BLaER1 (cell line): Measurements from ENCODE around the gene TMEM151A.
"Not testable (repeated sequence)": the region's sequence is repeated elsewhere in the genome, so short reads cannot be mapped to it uniquely, and the experiment has no call there.

ENCODE experiments used
- H3K27ac ChIP-seq: shearing (Covaris generic); formaldehyde crosslinking; 2 replicates; pipeline ENCODE4 v1.8.1; 2022
- H3K27me3 ChIP-seq: shearing (Covaris generic); formaldehyde crosslinking; 2 replicates; pipeline ENCODE4 v1.8.1; 2022
- H3K36me3 ChIP-seq: shearing (Covaris generic); formaldehyde crosslinking; 2 replicates; pipeline ENCODE4 v1.8.1; 2022
- H3K4me1 ChIP-seq: shearing (Covaris generic); formaldehyde crosslinking; 2 replicates; pipeline ENCODE4 v1.8.1; 2022
- H3K4me2 ChIP-seq: shearing (Covaris generic); formaldehyde crosslinking; 2 replicates; pipeline ENCODE4 v1.8.1; 2022
- H3K4me3 ChIP-seq: shearing (Covaris generic); formaldehyde crosslinking; 2 replicates; pipeline ENCODE4 v1.8.1; 2022
- H3K9ac ChIP-seq: shearing (Covaris generic); formaldehyde crosslinking; 2 replicates; pipeline ENCODE4 v1.8.1; 2022
- H3K9me3 ChIP-seq: shearing (Covaris generic); formaldehyde crosslinking; 2 replicates; pipeline ENCODE4 v1.8.1; 2022
- H4K20me1 ChIP-seq: shearing (Covaris generic); formaldehyde crosslinking; 2 replicates; pipeline ENCODE4 v1.8.1; 2022
- Cebpa-rat ChIP-seq: shearing (Covaris generic); IDR thresholded peaks from 2 replicates; pipeline ENCODE4 v1.8.1; 2022

The TMEM151A gene

GRCh38 chr11:66275984-66276612 is 15.6 kb upstream of the TMEM151A start:
- peaks cover 54% of the 10 kb centered on the region for H3K36me3 ChIP-seq
- H3K9me3 ChIP-seq = no peaks in the 10 kb centered on the region
- TF ChIP-seq Cebpa-rat = no peak
- H3K9ac ChIP-seq = no peak overlapping the region
- peaks cover 84% of the 10 kb centered on the region for H4K20me1 ChIP-seq
- H3K4me2 ChIP-seq = peak overlapping the region; percentile 52
- no peaks in the 10 kb centered on the region for H3K27me3 ChIP-seq
- H3K27ac ChIP-seq = no peak overlapping the region
- peaks cover 49% of the 10 kb centered on the region for H3K4me1 ChIP-seq
- no peak overlapping the region for H3K4me3 ChIP-seq

GRCh38 chr11:66276619-66277018 is 15.1 kb upstream of the TMEM151A start:
- not testable (repeated sequence) for H3K27ac ChIP-seq

GRCh38 chr11:66277064-66277463 is 14.6 kb upstream of the TMEM151A start:
- peak overlapping the region; percentile 64 for H3K4me3 ChIP-seq
- H3K9me3 ChIP-seq, H3K27ac ChIP-seq, H3K9ac ChIP-seq, H3K27me3 ChIP-seq: not testable (repeated sequence)
- peaks cover 45% of the 10 kb centered on the region for H3K36me3 ChIP-seq
- peaks cover 83% of the 10 kb centered on the region for H4K20me1 ChIP-seq
- peaks cover 59% of the 10 kb centered on the region for H3K4me1 ChIP-seq
- peak overlapping the region; percentile 96 for H3K4me2 ChIP-seq

More at GRCh38 chr11:66276619-66277018, 15.1 kb upstream of the TMEM151A start:
- H3K4me3 ChIP-seq, H3K27me3 ChIP-seq, H3K9me3 ChIP-seq, H3K9ac ChIP-seq: not testable (repeated sequence)
- Histone ChIP-seq H3K4me1 (peaks cover 55% of the 10 kb centered on the region), H3K4me2 (peak overlapping the region; percentile 96), H4K20me1 (peaks cover 83% of the 10 kb centered on the region), H3K36me3 (peaks cover 49% of the 10 kb centered on the region)

DNA sequence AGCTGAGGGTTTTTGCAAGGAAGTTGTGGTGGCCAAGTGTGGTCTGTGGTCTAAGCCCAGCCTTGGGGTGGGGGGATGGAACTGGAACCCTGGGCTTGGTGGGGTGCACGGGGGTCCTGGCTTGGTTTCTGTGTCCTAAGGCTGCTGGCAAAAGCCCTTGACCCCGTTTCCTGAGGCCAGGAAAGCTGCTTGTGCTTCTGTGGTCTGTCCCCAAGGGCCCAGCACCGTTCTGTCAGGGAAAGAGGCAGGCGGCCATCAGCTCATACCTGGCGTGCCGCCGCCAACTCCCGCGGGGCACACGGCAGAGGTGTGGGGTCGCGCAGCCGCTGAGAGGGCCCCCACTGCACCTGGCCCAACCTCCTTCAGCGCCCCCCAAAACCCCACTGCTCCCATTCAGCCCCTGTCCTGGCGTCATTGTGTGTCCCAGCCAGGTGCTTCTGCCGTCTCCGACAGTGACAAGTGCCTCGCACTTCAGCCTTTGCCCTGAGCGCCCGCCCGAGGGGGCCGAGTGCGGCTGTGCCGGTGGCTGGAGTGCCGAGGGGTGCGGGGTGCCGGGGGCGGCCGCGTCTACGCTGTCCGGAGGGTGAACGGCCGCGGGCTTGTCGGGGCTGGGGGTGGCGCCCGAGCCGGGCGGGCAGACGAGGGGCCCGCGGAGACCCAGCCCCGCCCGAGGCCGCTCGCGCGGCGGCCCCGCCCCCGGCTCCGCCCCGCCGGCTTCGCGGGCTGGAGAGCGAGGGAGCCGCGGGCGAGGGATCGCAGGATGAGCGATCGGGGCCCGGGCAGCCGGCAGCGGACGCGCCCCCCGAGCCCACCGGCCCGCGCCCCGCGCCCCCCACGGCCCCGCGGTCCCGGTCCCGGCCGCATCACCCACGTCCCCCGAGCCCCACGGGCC is 14.0 kb upstream of the TMEM151A start, which contains the start of gene CNIH2:
CNIH2 (plus strand) TSS at position 705 of the 892 bp plus-strand sequence. CDS start 282 bp downstream, outside the sequence.
- peaks cover 79% of the 10 kb centered on the region for H4K20me1 ChIP-seq
- peaks cover 38% of the 10 kb centered on the region for H3K36me3 ChIP-seq
- H3K4me2 ChIP-seq = peak within 1 kb of the TSS; percentile 96
- no peaks in the 10 kb centered on the region for H3K9me3 ChIP-seq
- peak within 1 kb of the TSS; percentile 64 for H3K4me3 ChIP-seq
- peaks cover 64% of the 10 kb centered on the region for H3K4me1 ChIP-seq
- H3K27ac ChIP-seq = 0 out of 2 replicates have a peak within 1 kb of the TSS, but pooled peaks have one; percentile 3
- TF ChIP-seq Cebpa-rat = no peak
- peak within 1 kb of the TSS; percentile 65 for H3K9ac ChIP-seq
- no peaks in the 10 kb centered on the region for H3K27me3 ChIP-seq

GRCh38 chr11:66278363-66279091 is 13.2 kb upstream of the TMEM151A start:
- Histone ChIP-seq H3K4me3 (peak overlapping the region; percentile 64), H3K4me1 (peaks cover 71% of the 10 kb centered on the region), H3K36me3 (peaks cover 30% of the 10 kb centered on the region), H3K27ac (no peak overlapping the region), H3K27me3 (no peaks in the 10 kb centered on the region), H3K9me3 (no peaks in the 10 kb centered on the region), H3K9ac (peak overlapping the region; percentile 65; the same call in 1 of the 2 replicates), H4K20me1 (peaks cover 77% of the 10 kb centered on the region), H3K4me2 (peak overlapping the region; percentile 96)
- TF ChIP-seq Cebpa-rat = no peak

- peaks cover 25% of the 10 kb centered on the region for H3K36me3 ChIP-seq
Observed at GRCh38 chr11:66279092-66279734, 12.5 kb upstream of the TMEM151A start.

DNA sequence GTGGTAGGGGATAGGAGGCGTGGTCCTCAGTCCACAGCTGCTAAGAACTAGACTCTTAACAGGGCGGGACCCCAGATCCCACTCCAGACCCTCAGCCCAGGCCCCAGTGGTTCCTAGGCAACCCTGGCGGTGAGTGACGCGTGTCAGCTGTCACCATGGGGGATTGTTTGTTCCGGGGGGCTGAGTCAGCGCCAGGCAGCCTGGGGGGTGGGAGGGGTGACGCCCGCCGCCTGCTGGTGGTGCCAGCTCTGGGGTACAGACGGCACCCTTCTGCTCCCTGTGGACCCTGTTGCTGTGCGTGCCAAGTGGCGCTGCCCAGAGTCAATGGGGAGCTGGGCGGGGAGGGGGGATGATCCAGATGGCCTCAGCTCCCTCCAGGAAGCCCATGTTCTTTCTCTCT is 11.3 kb upstream of the TMEM151A start:
- Histone ChIP-seq H3K4me1 (peaks cover 70% of the 10 kb centered on the region), H3K36me3 (peaks cover 26% of the 10 kb centered on the region), H4K20me1 (peaks cover 60% of the 10 kb centered on the region), H3K27ac (no peak overlapping the region), H3K4me3 (no peak overlapping the region), H3K27me3 (no peaks in the 10 kb centered on the region), H3K4me2 (peak overlapping the region; percentile 63), H3K9me3 (no peaks in the 10 kb centered on the region), H3K9ac (no peak overlapping the region)
- no peak for TF ChIP-seq Cebpa-rat

More at GRCh38 chr11:66279092-66279734, 12.5 kb upstream of the TMEM151A start:
- Histone ChIP-seq H3K9ac (no peak overlapping the region), H3K4me2 (peak overlapping the region; percentile 96), H3K27me3 (no peaks in the 10 kb centered on the region), H3K4me1 (peaks cover 71% of the 10 kb centered on the region), H4K20me1 (peaks cover 70% of the 10 kb centered on the region), H3K9me3 (no peaks in the 10 kb centered on the region), H3K4me3 (no peak overlapping the region), H3K27ac (no peak overlapping the region)
- no peak for TF ChIP-seq Cebpa-rat

GRCh38 chr11:66281001-66281400 is 10.7 kb upstream of the TMEM151A start:
- H3K4me1 ChIP-seq = peaks cover 64% of the 10 kb centered on the region
- H4K20me1 ChIP-seq = peaks cover 54% of the 10 kb centered on the region
- no peak overlapping the region for H3K9ac ChIP-seq
- H3K4me3 ChIP-seq = no peak overlapping the region
- no peak overlapping the region for H3K27ac ChIP-seq
- no peak for TF ChIP-seq Cebpa-rat
- H3K27me3 ChIP-seq = no peaks in the 10 kb centered on the region
- H3K9me3 ChIP-seq = no peaks in the 10 kb centered on the region
- H3K36me3 ChIP-seq = peaks cover 25% of the 10 kb centered on the region
- H3K4me2 ChIP-seq = peak overlapping the region; percentile 63

DNA sequence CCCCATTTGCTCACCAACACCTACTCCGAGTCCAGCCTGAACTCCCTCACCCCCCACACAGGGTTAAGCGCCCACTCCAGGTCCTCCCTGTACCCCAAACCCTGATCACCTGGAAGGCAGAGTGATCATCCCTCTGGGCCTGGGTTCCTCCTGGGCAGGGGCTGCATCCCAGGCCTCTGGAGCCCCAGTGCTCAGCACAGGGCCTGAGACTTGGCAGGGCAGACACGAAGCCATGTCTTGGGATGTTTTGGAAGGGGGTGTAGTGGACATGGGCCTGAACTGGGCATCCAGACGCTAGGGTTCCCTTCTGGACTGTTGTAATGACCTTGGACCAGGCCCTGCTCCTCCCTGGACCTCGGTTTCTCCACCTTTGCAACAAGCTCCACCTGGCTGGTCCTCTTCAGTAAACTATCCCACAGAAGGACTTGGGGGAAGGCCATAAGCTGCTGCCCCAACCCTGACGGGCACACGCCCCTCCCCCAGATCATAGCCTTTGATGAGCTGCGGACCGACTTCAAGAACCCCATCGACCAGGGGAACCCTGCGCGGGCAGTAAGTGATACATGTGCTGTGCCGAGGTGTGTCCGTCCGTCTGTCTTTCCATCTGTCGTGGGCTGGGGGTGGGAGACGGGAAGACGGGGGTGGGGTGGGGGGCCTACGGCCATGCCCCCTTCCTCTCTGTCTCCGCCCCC is 9.8 kb upstream of the TMEM151A start:
- no peaks in the 10 kb centered on the region for H3K27me3 ChIP-seq
- peaks cover 45% of the 10 kb centered on the region for H4K20me1 ChIP-seq
- no peak overlapping the region for H3K4me3 ChIP-seq
- peak overlapping the region; percentile 63 for H3K4me2 ChIP-seq
- peaks cover 19% of the 10 kb centered on the region; the same call in 1 of the 2 replicates for H3K36me3 ChIP-seq
- no peak for TF ChIP-seq Cebpa-rat
- no peak overlapping the region for H3K9ac ChIP-seq
- no peaks in the 10 kb centered on the region for H3K9me3 ChIP-seq
- no peak overlapping the region for H3K27ac ChIP-seq
- peaks cover 55% of the 10 kb centered on the region for H3K4me1 ChIP-seq
